A549 (cell line): ENCODE results near the gene ABCC6. TPM values are rescaled to one million over a fixed set of nuclear protein-coding genes. Genes with fewer than 3 reads are reported as not detected.
A peak's percentile ranks its signal among the peaks of the same experiment; 100 is the strongest.

Source experiments
- ATAC-seq, 2 experiments: fragments of 200-7000 bp in 1 of 2; fragments of >200 bp in 1 of 2; cut with Nextera tagmentation in 1 of 2; cut with Tn5 transposase in 1 of 2; 3 replicates each; pipeline versions ENCODE4 v1.8.0 to v1.9.1; 2018 to 2020; ENCODE audit warnings: mild to moderate bottlenecking in 1 of 2, moderate library complexity in 1 of 2
- CTCF ChIA-PET: fragments of 300-600 bp; sonication (Branson Sonifier 250); formaldehyde crosslinking; extraction: SDS; loops from one replicate; lab custom pipeline; 2021; ENCODE audit warnings: antibody characterized with exemption, inconsistent platforms; lab: Yijun Ruan, JAX
- POLR2A ChIA-PET: fragments of 350-600 bp; formaldehyde crosslinking; extraction: SDS; loops from one replicate; lab custom pipeline; 2021; ENCODE audit warnings: antibody characterized with exemption, inconsistent platforms; lab: Yijun Ruan, JAX
- DNase-seq, 2 experiments: peaks; one replicate each; pipeline versions ENCODE4 v3.0.0 to v3.0.0-alpha.2; 2011 to 2016; ENCODE audit warnings: low read depth in 1 of 2, low spot score in 1 of 2
- FAIRE-seq: peaks from 2 replicates; lab custom pipeline; 2011; peaks lifted over from hg19 to GRCh38; lab: Jason Lieb, UNC
- H3K27ac ChIP-seq, 2 experiments: fragments of >200 bp; sonication (Bioruptor Twin); formaldehyde crosslinking; 3 replicates each; pipeline ENCODE4 v1.5.1; 2016 to 2017
- H3K4me1 ChIP-seq: fragments of >200 bp; sonication (Bioruptor Twin); formaldehyde crosslinking; 3 replicates; pipeline ENCODE4 v1.6.1; 2016
- H3K4me2 ChIP-seq: fragments of >200 bp; sonication (Bioruptor Twin); formaldehyde crosslinking; 3 replicates; pipeline ENCODE4 v1.6.1; 2016
- H3K4me3 ChIP-seq: fragments of >200 bp; sonication (Bioruptor Twin); formaldehyde crosslinking; 3 replicates; pipeline ENCODE4 v1.5.1; 2016
- H3K9me3 ChIP-seq: fragments of >200 bp; sonication (Bioruptor Twin); formaldehyde crosslinking; 3 replicates; pipeline ENCODE4 v1.6.1; 2016
- ATOH8 ChIP-seq: fragments of 250-450 bp; sonication (Bioruptor Pico); IDR thresholded peaks from 2 replicates; pipeline ENCODE4 v1.5.0; 2020; ENCODE audit warnings: low read depth, mild to moderate bottlenecking, moderate library complexity
- BHLHE40 ChIP-seq: IDR thresholded peaks from 2 replicates; pipeline ENCODE4 v1.6.1; 2012; ENCODE audit warnings: low read depth, low read length, inconsistent platforms
- CBX8 ChIP-seq: fragments of 200-600 bp; sonication (generic); IDR thresholded peaks from 2 replicates; pipeline ENCODE4 v1.6.1; 2016
- CEBPB ChIP-seq, 2 experiments: fragments of >200 bp in 1 of 2; sonication (Bioruptor Twin) in 1 of 2; formaldehyde crosslinking in 1 of 2; IDR thresholded peaks; 2 replicates each; pipeline ENCODE4 v1.6.1; 2012 to 2016
- CHD2 ChIP-seq: fragments of 150-350 bp; IDR thresholded peaks from 2 replicates; pipeline ENCODE4 v1.6.1; 2014; ENCODE audit warnings: low read length; ENCODE audit not compliant: partially characterized antibody
- EHF ChIP-seq: fragments of 250-450 bp; sonication (Bioruptor Pico); IDR thresholded peaks from 2 replicates; pipeline ENCODE4 v1.5.0; 2020; ENCODE audit warnings: mild to moderate bottlenecking
- ELK1 ChIP-seq: fragments of 150-350 bp; IDR thresholded peaks from 2 replicates; pipeline ENCODE4 v1.6.1; 2014; ENCODE audit warnings: low read depth, mild to moderate bottlenecking, low read length
- EP300 ChIP-seq, 2 experiments: fragments of >200 bp; sonication (Bioruptor Twin); formaldehyde crosslinking; IDR thresholded peaks; 2 replicates in 1 of 2; 3 replicates in 1 of 2; pipeline ENCODE4 v1.6.1; 2016 to 2017
- FOSL2 ChIP-seq, 2 experiments: fragments of 450-650 bp in 1 of 2; fragments of >200 bp in 1 of 2; sonication (Bioruptor Twin) in 1 of 2; formaldehyde crosslinking; IDR thresholded peaks; 2 replicates each; pipeline versions ENCODE4 v1.5.0 to v1.6.1; 2016 to 2020; ENCODE audit warnings: mild to moderate bottlenecking in 1 of 2, moderate library complexity in 1 of 2
- HDAC2 ChIP-seq: fragments of 200-600 bp; sonication (generic); IDR thresholded peaks from 2 replicates; pipeline ENCODE4 v1.6.1; 2016
- HEYL ChIP-seq: fragments of 250-450 bp; sonication (Bioruptor Pico); IDR thresholded peaks from 2 replicates; pipeline ENCODE4 v1.8.0; 2021; ENCODE audit warnings: mild to moderate bottlenecking, moderate library complexity
- HOXA7 ChIP-seq: fragments of 250-450 bp; sonication (Bioruptor Pico); IDR thresholded peaks from 2 replicates; pipeline ENCODE4 v1.5.0; 2020; ENCODE audit warnings: mild to moderate bottlenecking, moderate library complexity
- HOXB13 ChIP-seq: fragments of 250-450 bp; sonication (Bioruptor Pico); IDR thresholded peaks from 2 replicates; pipeline ENCODE4 v1.5.0; 2020; ENCODE audit warnings: low read depth, mild to moderate bottlenecking, moderate library complexity
- KDM5A ChIP-seq: fragments of 200-600 bp; sonication (generic); IDR thresholded peaks from 2 replicates; pipeline ENCODE4 v1.6.1; 2016; ENCODE audit warnings: antibody characterized with exemption, mild to moderate bottlenecking
- MYC ChIP-seq: IDR thresholded peaks from 2 replicates; pipeline ENCODE4 v1.6.1; 2012; ENCODE audit warnings: mild to moderate bottlenecking, inconsistent platforms, low read length, improper control_type of control experiment, borderline replicate concordance
- NR3C1 ChIP-seq: fragments of >200 bp; sonication (Bioruptor Twin); formaldehyde crosslinking; IDR thresholded peaks from 3 replicates; pipeline ENCODE4 v1.6.1; 2017
- POLR2A ChIP-seq: IDR thresholded peaks from 2 replicates; pipeline ENCODE4 v1.6.1; 2012; ENCODE audit warnings: mild to moderate bottlenecking, low read length
- RARB ChIP-seq: fragments of 250-450 bp; sonication (Bioruptor Pico); IDR thresholded peaks from 2 replicates; pipeline ENCODE4 v1.8.0; 2021; ENCODE audit warnings: mild to moderate bottlenecking, moderate library complexity
- RCOR1 ChIP-seq: fragments of 150-350 bp; IDR thresholded peaks from 2 replicates; pipeline ENCODE4 v1.6.1; 2014; ENCODE audit warnings: antibody characterized with exemption, low read length, low read depth
- RNF2 ChIP-seq: fragments of 200-600 bp; sonication (generic); IDR thresholded peaks from 2 replicates; pipeline ENCODE4 v1.6.1; 2016; ENCODE audit warnings: low read depth, mild to moderate bottlenecking, antibody characterized with exemption, moderate library complexity, borderline replicate concordance
- SMC3 ChIP-seq: fragments of >200 bp; sonication (Bioruptor Twin); formaldehyde crosslinking; IDR thresholded peaks from 3 replicates; pipeline ENCODE4 v1.6.1; 2018; ENCODE audit warnings: inconsistent platforms
- SREBF2 ChIP-seq: fragments of 450-650 bp; IDR thresholded peaks from 2 replicates; pipeline ENCODE4 v1.6.1; 2014; ENCODE audit warnings: mild to moderate bottlenecking, moderate library complexity
- TP53 ChIP-seq: fragments of 250-450 bp; sonication (Bioruptor Pico); IDR thresholded peaks from 2 replicates; pipeline ENCODE4 v1.5.0; 2021; ENCODE audit warnings: mild to moderate bottlenecking, moderate library complexity
- ZC3H11A ChIP-seq: fragments of 450-650 bp; IDR thresholded peaks from 2 replicates; pipeline ENCODE4 v1.6.1; 2014; ENCODE audit warnings: antibody characterized with exemption, mild to moderate bottlenecking
- ZFP36 ChIP-seq: fragments of 450-650 bp; IDR thresholded peaks from 2 replicates; pipeline ENCODE4 v1.6.1; 2014; ENCODE audit warnings: borderline replicate concordance; ENCODE audit not compliant: partially characterized antibody
- WGBS: methylation state at CpG from one replicate; pipeline ENCODE4 v1.1.6; 2017; ENCODE audit errors: missing lambda C conversion rate; 5-methylcytosine and 5-hydroxymethylcytosine counted together
- polyA plus RNA-seq, 4 experiments: library from polyadenylated mRNA; depleted of rRNA in 3 of 4; stranded (reverse); fragments of >200 nt; fragmentation: RNase III in 1 of 4; extraction: RNeasy Plus Mini Kit Qiagen cat#74134 plus additional on column Dnase treatment in 1 of 4; gene quantifications; 2 replicates in 3 of 4; 3 replicates in 1 of 4; pipeline ENCODE4 v1.2.3, GENCODE V29; 2011 to 2017
- TF ChIP-seq, protein P1 (sequence below): fragments of >200 bp; sonication (Bioruptor Twin); formaldehyde crosslinking; IDR thresholded peaks from 3 replicates; pipeline ENCODE4 v1.6.1; 2016
- TF ChIP-seq, protein P2 (sequence below): IDR thresholded peaks from 2 replicates; pipeline ENCODE4 v1.6.1; 2012; ENCODE audit warnings: low read depth, borderline replicate concordance

The ABCC6 gene
- polyA plus RNA-seq, 2 of the 4 experiments (the other 2 are of a cell fraction): 3.6 to 5.0 TPM

- Histone ChIP-seq H3K27ac (no peak overlapping the region), H3K4me1 (no peaks in the 10 kb centered on the region), H3K9me3 (no peaks in the 10 kb centered on the region), H3K4me3 (no peak overlapping the region), H3K4me2 (no peak overlapping the region)
- DNase-seq (no peak), FAIRE-seq (no peak), ATAC-seq (no peak)
- ChIA-PET CTCF (interaction anchor here (1.0 to 1.7 kb wide), 5 partner anchors 9 to 394 kb away, joined by 3 to 5 read pairs (median 3); no protein-coding TSS in a partner anchor), POLR2A (no interaction called here)
- 85% methylated on average over 3 of the region's 3 CpGs for WGBS
- TF ChIP-seq ZFP36: peak; percentile 61
- TF ChIP-seq HDAC2: no peak
These were observed 63.6 kb downstream of the ABCC6 start for GRCh38 chr16:16159662-16160061.

GRCh38 chr16:16158741-16159374 is 64.4 kb downstream of the ABCC6 start:
- Histone ChIP-seq H3K27ac (no peak overlapping the region), H3K4me1 (no peaks in the 10 kb centered on the region), H3K4me3 (no peak overlapping the region), H3K4me2 (no peak overlapping the region), H3K9me3 (no peaks in the 10 kb centered on the region)
- 70% methylated on average over 3 of the region's 3 CpGs for WGBS
- TF ChIP-seq, protein P1, sequence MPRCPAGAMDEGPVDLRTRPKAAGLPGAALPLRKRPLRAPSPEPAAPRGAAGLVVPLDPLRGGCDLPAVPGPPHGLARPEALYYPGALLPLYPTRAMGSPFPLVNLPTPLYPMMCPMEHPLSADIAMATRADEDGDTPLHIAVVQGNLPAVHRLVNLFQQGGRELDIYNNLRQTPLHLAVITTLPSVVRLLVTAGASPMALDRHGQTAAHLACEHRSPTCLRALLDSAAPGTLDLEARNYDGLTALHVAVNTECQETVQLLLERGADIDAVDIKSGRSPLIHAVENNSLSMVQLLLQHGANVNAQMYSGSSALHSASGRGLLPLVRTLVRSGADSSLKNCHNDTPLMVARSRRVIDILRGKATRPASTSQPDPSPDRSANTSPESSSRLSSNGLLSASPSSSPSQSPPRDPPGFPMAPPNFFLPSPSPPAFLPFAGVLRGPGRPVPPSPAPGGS: no peak
- TF ChIP-seq NR3C1: no peak
- TF ChIP-seq RARB (CRISPR knock-in tag): no peak
- TF ChIP-seq TP53 (CRISPR knock-in tag): no peak
- TF ChIP-seq ZC3H11A: 0 out of 2 replicates have a peak, but pooled peaks have one; percentile 3
- TF ChIP-seq CEBPB (IDR thresholded peaks at IDR 0.05): no peak
- TF ChIP-seq CHD2: no peak
- TF ChIP-seq HOXA7 (CRISPR knock-in tag): no peak
- POLR2A ChIA-PET: no interaction called here
- FAIRE-seq (peak; percentile 32), ATAC-seq (no peak), DNase-seq (no peak)
- CTCF ChIA-PET: interaction anchor here (1.1 to 1.7 kb wide), 2 partner anchors 15 to 28 kb away, joined by 3 to 5 read pairs; no protein-coding TSS in a partner anchor

DNA sequence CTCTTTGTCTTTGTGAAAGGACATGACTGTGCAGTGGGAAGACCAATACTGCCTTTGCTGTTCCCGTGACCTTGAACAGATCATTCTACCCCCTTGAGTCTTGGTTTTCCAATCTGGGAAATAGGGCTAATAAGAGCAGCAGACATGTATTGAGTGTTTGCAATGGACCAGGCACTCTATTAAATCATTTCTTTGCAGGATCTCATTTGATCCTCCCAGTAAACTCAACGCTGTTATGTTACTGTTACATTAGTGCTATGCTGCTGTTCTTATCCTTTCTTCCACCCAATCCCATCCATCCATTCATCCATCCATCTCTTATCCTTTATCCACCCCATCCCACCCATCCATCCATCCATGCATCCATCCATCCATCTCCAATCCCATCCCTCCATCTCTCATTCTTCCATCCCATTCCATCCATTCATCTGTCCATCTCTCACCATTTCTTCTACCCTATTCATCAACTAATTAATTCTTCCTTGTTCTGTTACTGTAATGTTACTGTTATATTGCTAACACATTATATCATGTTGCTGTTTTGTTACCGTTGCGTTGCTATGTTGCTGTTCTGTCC is 65.1 kb downstream of the ABCC6 start:
- no peak for ATAC-seq
- ChIA-PET POLR2A (no interaction called here), CTCF (interaction anchor here (1.3 kb wide), 1 partner anchor 392 kb away, joined by 6 read pairs; no protein-coding TSS in a partner anchor)
- Histone ChIP-seq H3K4me1 (no peaks in the 10 kb centered on the region), H3K9me3 (no peaks in the 10 kb centered on the region), H3K27ac (no peak overlapping the region), H3K4me2 (no peak overlapping the region), H3K4me3 (no peak overlapping the region)
- TF ChIP-seq MYC (no peak), KDM5A (no peak), SMC3 (no peak), RNF2 (no peak), POLR2A (no peak), CBX8 (no peak), HOXB13 (no peak), EP300 (IDR thresholded peaks at IDR 0.05) (no peak), BHLHE40 (no peak), ELK1 (no peak), EHF (CRISPR knock-in tag) (no peak), RCOR1 (no peak), ATOH8 (CRISPR knock-in tag) (no peak), RARB (CRISPR knock-in tag) (no peak), SREBF2 (no peak), TP53 (CRISPR knock-in tag) (no peak), FOSL2 (IDR thresholded peaks at IDR 0.05) (no peak), FOSL2 (CRISPR knock-in tag; IDR thresholded peaks at IDR 0.05) (no peak), HEYL (CRISPR knock-in tag) (no peak)
- TF ChIP-seq, protein P2, sequence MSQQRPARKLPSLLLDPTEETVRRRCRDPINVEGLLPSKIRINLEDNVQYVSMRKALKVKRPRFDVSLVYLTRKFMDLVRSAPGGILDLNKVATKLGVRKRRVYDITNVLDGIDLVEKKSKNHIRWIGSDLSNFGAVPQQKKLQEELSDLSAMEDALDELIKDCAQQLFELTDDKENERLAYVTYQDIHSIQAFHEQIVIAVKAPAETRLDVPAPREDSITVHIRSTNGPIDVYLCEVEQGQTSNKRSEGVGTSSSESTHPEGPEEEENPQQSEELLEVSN: no peak
- 92% methylated on average over 4 of the region's 4 CpGs for WGBS
- no peak for FAIRE-seq
- no peak for DNase-seq
